Measurements from ENCODE around the gene CFAP210.

DNA sequence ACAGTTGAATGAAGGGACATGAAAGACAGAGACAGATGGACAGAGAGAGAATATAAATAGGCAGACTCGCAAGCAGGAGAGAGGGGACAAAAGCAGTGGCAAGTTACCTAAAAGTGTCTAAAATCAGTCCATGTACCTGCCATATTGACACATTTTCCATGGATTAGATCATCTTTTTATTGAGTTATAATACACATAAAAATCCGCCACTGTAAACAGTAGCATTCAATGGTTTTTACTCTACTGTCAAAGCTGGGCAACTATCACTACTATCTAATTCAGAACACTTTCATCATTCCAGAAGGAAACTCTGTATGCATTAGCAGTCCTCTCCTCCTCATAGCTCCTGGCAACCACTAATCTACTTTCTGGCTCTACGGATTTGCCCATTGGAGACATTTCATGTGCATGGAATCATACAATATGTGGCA, 10.1 kb downstream of the CFAP210 start:
- TF ChIP-seq, protein P1, sequence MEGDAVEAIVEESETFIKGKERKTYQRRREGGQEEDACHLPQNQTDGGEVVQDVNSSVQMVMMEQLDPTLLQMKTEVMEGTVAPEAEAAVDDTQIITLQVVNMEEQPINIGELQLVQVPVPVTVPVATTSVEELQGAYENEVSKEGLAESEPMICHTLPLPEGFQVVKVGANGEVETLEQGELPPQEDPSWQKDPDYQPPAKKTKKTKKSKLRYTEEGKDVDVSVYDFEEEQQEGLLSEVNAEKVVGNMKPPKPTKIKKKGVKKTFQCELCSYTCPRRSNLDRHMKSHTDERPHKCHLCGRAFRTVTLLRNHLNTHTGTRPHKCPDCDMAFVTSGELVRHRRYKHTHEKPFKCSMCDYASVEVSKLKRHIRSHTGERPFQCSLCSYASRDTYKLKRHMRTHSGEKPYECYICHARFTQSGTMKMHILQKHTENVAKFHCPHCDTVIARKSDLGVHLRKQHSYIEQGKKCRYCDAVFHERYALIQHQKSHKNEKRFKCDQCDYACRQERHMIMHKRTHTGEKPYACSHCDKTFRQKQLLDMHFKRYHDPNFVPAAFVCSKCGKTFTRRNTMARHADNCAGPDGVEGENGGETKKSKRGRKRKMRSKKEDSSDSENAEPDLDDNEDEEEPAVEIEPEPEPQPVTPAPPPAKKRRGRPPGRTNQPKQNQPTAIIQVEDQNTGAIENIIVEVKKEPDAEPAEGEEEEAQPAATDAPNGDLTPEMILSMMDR (IDR thresholded peaks at IDR 0.05): no peak
- no peak for TF ChIP-seq POLR2A (IDR thresholded peaks at IDR 0.05)
- TF ChIP-seq POLR2AphosphoS5 (IDR thresholded peaks at IDR 0.05; ENCODE audit: insufficient read depth in 1 of 2, low read depth in 1 of 2): no peak
